Neuronal stem cell (in vitro differentiated cells): ENCODE measurements around the gene ST6GALNAC5.

ENCODE experiments used
- DNase-seq: peaks from one replicate; pipeline ENCODE4 v3.0.0-alpha.2; 2013; ENCODE audit warnings: low spot score
- H2AFZ ChIP-seq: one replicate; pipeline ENCODE4 v1.6.1; 2013; ENCODE audit warnings: mild to moderate bottlenecking, low read length, inconsistent platforms
- H2AK5ac ChIP-seq: 2 replicates; pipeline ENCODE4 v1.6.1; 2013; ENCODE audit warnings: low read depth, mild to moderate bottlenecking, inconsistent platforms, low read length, moderate library complexity, mixed read lengths
- H2BK120ac ChIP-seq: 2 replicates; pipeline ENCODE4 v1.6.1; 2013; ENCODE audit warnings: low read depth, mild to moderate bottlenecking, inconsistent platforms, low read length, moderate library complexity, mixed read lengths
- H2BK12ac ChIP-seq: one replicate; pipeline ENCODE4 v1.6.1; 2013; ENCODE audit warnings: low read length, inconsistent platforms
- H2BK15ac ChIP-seq: 2 replicates; pipeline ENCODE4 v1.6.1; 2013; ENCODE audit warnings: mild to moderate bottlenecking, low read length, inconsistent platforms, mixed read lengths
- H2BK5ac ChIP-seq: one replicate; pipeline ENCODE4 v1.6.1; 2013; ENCODE audit warnings: inconsistent platforms, mild to moderate bottlenecking, low read length, moderate library complexity
- H3K14ac ChIP-seq: one replicate; pipeline ENCODE4 v1.6.1; 2013; ENCODE audit warnings: low read length, inconsistent platforms
- H3K18ac ChIP-seq: 2 replicates; pipeline ENCODE4 v1.6.1; 2013; ENCODE audit warnings: low read length, inconsistent platforms
- H3K23ac ChIP-seq: 2 replicates; pipeline ENCODE4 v1.6.1; 2013; ENCODE audit warnings: low read depth, mild to moderate bottlenecking, mixed read lengths, low read length, inconsistent platforms; ENCODE audit not compliant: poor library complexity
- H3K27ac ChIP-seq: replicated peaks from 3 replicates; pipeline ENCODE4 v1.5.1; 2013; ENCODE audit warnings: low read length, inconsistent platforms
- H3K27me3 ChIP-seq, 3 experiments: 2 replicates each; pipeline ENCODE4 v1.6.1; 2013; ENCODE audit warnings: low read length in 3 of 3, mild to moderate bottlenecking in 2 of 3, inconsistent platforms in 1 of 3, low read depth in 1 of 3, mixed read lengths in 1 of 3, moderate library complexity in 1 of 3; ENCODE audit not compliant: control insufficient read depth in 3 of 3, insufficient read depth in 3 of 3
- H3K36me3 ChIP-seq, 2 donors: replicated peaks in 1 of 2; 2 replicates each; pipeline ENCODE4 v1.6.1; 2013; ENCODE audit warnings: low read length in 2 of 2; ENCODE audit not compliant: control insufficient read depth in 2 of 2, insufficient read depth in 2 of 2
- H3K4ac ChIP-seq: 2 replicates; pipeline ENCODE4 v1.6.1; 2013; ENCODE audit warnings: inconsistent platforms, mild to moderate bottlenecking, low read length, moderate library complexity
- H3K4me1 ChIP-seq, 2 donors: 1 replicate in 1 of 2; 2 replicates in 1 of 2; pipeline ENCODE4 v1.6.1; 2013; ENCODE audit warnings: low read length in 2 of 2, low read depth in 1 of 2; ENCODE audit not compliant: control insufficient read depth in 2 of 2, insufficient read depth in 1 of 2
- H3K4me2 ChIP-seq: one replicate; pipeline ENCODE4 v1.6.1; 2013; ENCODE audit warnings: mild to moderate bottlenecking, low read length, inconsistent platforms; ENCODE audit not compliant: insufficient read depth, poor library complexity, severe bottlenecking
- H3K4me3 ChIP-seq, 2 donors: 2 replicates each; pipeline ENCODE4 v1.5.1; 2013; ENCODE audit warnings: low read length in 2 of 2, mild to moderate bottlenecking in 2 of 2, inconsistent platforms in 1 of 2, moderate library complexity in 1 of 2
- H3K79me1 ChIP-seq: one replicate; pipeline ENCODE4 v1.6.1; 2013; ENCODE audit warnings: low read depth, mild to moderate bottlenecking, inconsistent platforms, low read length, moderate library complexity
- H3K9ac ChIP-seq: one replicate; pipeline ENCODE4 v1.6.1; 2013; ENCODE audit warnings: mild to moderate bottlenecking, low read depth, low read length, inconsistent platforms; ENCODE audit not compliant: poor library complexity
- H3K9me3 ChIP-seq, 2 donors: replicated peaks in 1 of 2; 2 replicates each; pipeline versions ENCODE3 to v1.6.1; 2013; ENCODE audit warnings: low read length in 2 of 2, mild to moderate bottlenecking in 2 of 2, inconsistent platforms in 1 of 2, low read depth in 1 of 2, mixed read lengths in 1 of 2, moderate library complexity in 1 of 2; ENCODE audit not compliant: control insufficient read depth in 2 of 2, insufficient read depth in 1 of 2
- H4K8ac ChIP-seq: one replicate; pipeline ENCODE4 v1.6.1; 2013; ENCODE audit warnings: low read depth, mild to moderate bottlenecking, inconsistent platforms, low read length, moderate library complexity
- H4K91ac ChIP-seq: one replicate; pipeline ENCODE4 v1.6.1; 2013; ENCODE audit warnings: low read length, low read depth, mild to moderate bottlenecking, inconsistent platforms; ENCODE audit not compliant: poor library complexity
- WGBS, 2 donors: extraction: QIAGEN DNeasy Blood & Tissue Kit; methylation state at CpG; one replicate each; pipeline ENCODE4 v1.1.7; 2013; ENCODE audit warnings: missing lambda C conversion rate in 2 of 2, mixed read lengths in 1 of 2; ENCODE audit not compliant: insufficient read length in 2 of 2, insufficient replicate concordance in 1 of 2; ENCODE audit errors: extremely low coverage in 2 of 2; 5-methylcytosine and 5-hydroxymethylcytosine counted together

Gene ST6GALNAC5

GRCh38 chr1:77025599-77025998 lies 158.3 kb downstream of the ST6GALNAC5 start:
- H4K91ac ChIP-seq = no peak overlapping the region
- H3K36me3 ChIP-seq = no peaks in the 10 kb centered on the region
- H3K27ac ChIP-seq = no peak overlapping the region
- H3K14ac ChIP-seq = no peak overlapping the region
- H2BK12ac ChIP-seq = no peak overlapping the region
- no peak overlapping the region for H2AK5ac ChIP-seq
- no peaks in the 10 kb centered on the region for H3K9me3 ChIP-seq
- no CpG with 5 or more reads among the region's 5 CpGs for WGBS, 2 donors
- no peak overlapping the region for H3K23ac ChIP-seq
- no peak overlapping the region for H2AFZ ChIP-seq
- no peak overlapping the region for H2BK5ac ChIP-seq
- H3K4ac ChIP-seq = no peak overlapping the region
- no peak overlapping the region for H3K4me2 ChIP-seq
- H4K8ac ChIP-seq = no peak overlapping the region
- H2BK120ac ChIP-seq = no peak overlapping the region
- H3K27me3 ChIP-seq = no peaks in the 10 kb centered on the region
- H3K9ac ChIP-seq = no peak overlapping the region
- H2BK15ac ChIP-seq = no peak overlapping the region
- H3K18ac ChIP-seq = no peak overlapping the region
- no peak for DNase-seq
- no peaks in the 10 kb centered on the region for H3K79me1 ChIP-seq
- peaks cover 20 to 22% of the 10 kb centered on the region in 2 donors for H3K4me1 ChIP-seq
- H3K4me3 ChIP-seq = no peak overlapping the region

GRCh38 chr1:77026135-77026534 lies 158.9 kb downstream of the ST6GALNAC5 start:
- H2AK5ac ChIP-seq = no peak overlapping the region
- WGBS, 2 donors = no CpG with 5 or more reads among the region's 2 CpGs
- H2AFZ ChIP-seq = no peak overlapping the region
- no peaks in the 10 kb centered on the region for H3K36me3 ChIP-seq
- no peaks in the 10 kb centered on the region for H3K9me3 ChIP-seq
- H3K14ac ChIP-seq = no peak overlapping the region
- no peak overlapping the region for H3K4me3 ChIP-seq
- no peak overlapping the region for H2BK12ac ChIP-seq
- H3K27me3 ChIP-seq = no peaks in the 10 kb centered on the region
- no peak overlapping the region for H2BK120ac ChIP-seq
- no peak overlapping the region for H3K9ac ChIP-seq
- no peak overlapping the region for H3K27ac ChIP-seq
- no peak overlapping the region for H2BK5ac ChIP-seq
- no peak overlapping the region for H3K23ac ChIP-seq
- no peak overlapping the region for H4K8ac ChIP-seq
- DNase-seq = no peak
- no peak overlapping the region for H4K91ac ChIP-seq
- H3K18ac ChIP-seq = no peak overlapping the region
- H3K4ac ChIP-seq = no peak overlapping the region
- peaks cover 20 to 22% of the 10 kb centered on the region in 2 donors for H3K4me1 ChIP-seq
- H3K79me1 ChIP-seq = no peaks in the 10 kb centered on the region
- no peak overlapping the region for H3K4me2 ChIP-seq
- H2BK15ac ChIP-seq = no peak overlapping the region

- Histone ChIP-seq H4K8ac (no peak overlapping the region), H3K9me3 (no peaks in the 10 kb centered on the region), H4K91ac (no peak overlapping the region), H3K18ac (no peak overlapping the region), H2BK120ac (no peak overlapping the region), H2BK5ac (no peak overlapping the region), H2BK12ac (no peak overlapping the region), H3K23ac (no peak overlapping the region), H2BK15ac (no peak overlapping the region), H3K27ac (no peak overlapping the region), H3K4me3 (no peak overlapping the region), H3K9ac (no peak overlapping the region), H3K14ac (no peak overlapping the region), H2AK5ac (no peak overlapping the region), H2AFZ (no peak overlapping the region), H3K36me3 (no peaks in the 10 kb centered on the region), H3K79me1 (no peaks in the 10 kb centered on the region), H3K4me2 (no peak overlapping the region), H3K4me1 (peaks cover 20 to 22% of the 10 kb centered on the region in 2 donors), H3K4ac (no peak overlapping the region), H3K27me3 (no peaks in the 10 kb centered on the region)
- DNase-seq = no peak
- WGBS, 2 donors = no CpG with 5 or more reads among the region's 1 CpG
Observed at GRCh38 chr1:77026640-77027039, 159.4 kb downstream of the ST6GALNAC5 start.

- Histone ChIP-seq H2BK12ac (no peak overlapping the region), H2BK5ac (no peak overlapping the region), H2BK120ac (no peak overlapping the region), H3K9ac (no peak overlapping the region), H3K27me3 (no peaks in the 10 kb centered on the region), H3K79me1 (no peaks in the 10 kb centered on the region), H2AK5ac (no peak overlapping the region), H3K4ac (no peak overlapping the region), H3K4me3 (no peak overlapping the region), H2BK15ac (no peak overlapping the region), H2AFZ (no peak overlapping the region), H3K9me3 (no peaks in the 10 kb centered on the region), H3K14ac (no peak overlapping the region), H3K23ac (no peak overlapping the region), H3K18ac (no peak overlapping the region), H3K4me1 (peaks cover 20 to 22% of the 10 kb centered on the region in 2 donors), H3K4me2 (no peak overlapping the region), H4K8ac (no peak overlapping the region), H3K27ac (no peak overlapping the region), H4K91ac (no peak overlapping the region), H3K36me3 (no peaks in the 10 kb centered on the region)
- no peak for DNase-seq
- WGBS, 2 donors = no CpG with 5 or more reads among the region's 1 CpG
Observed at GRCh38 chr1:77027847-77028246, 160.6 kb downstream of the ST6GALNAC5 start.
